Natural killer cell (primary cell): ENCODE data around the gene WHAMM. TPM values are rescaled to one million over a fixed set of nuclear protein-coding genes. Genes with fewer than 3 reads are reported as not detected.

Experiments
- ATAC-seq, 3 donors: fragments of 150-1000 bp in 2 of 3; fragments of 200-7000 bp in 1 of 3; cut with Tn5 transposase; 1 replicate in 1 of 3; 2 replicates in 2 of 3; pipeline ENCODE4 v1.10.0; 2021; ENCODE audit warnings: mild to moderate bottlenecking in 2 of 3, moderate library complexity in 2 of 3
- DNase-seq, 2 donors: peaks; one replicate each; pipeline versions ENCODE4 v3.0.0 to v3.0.0-alpha.2; 2013 to 2021; ENCODE audit warnings: mixed read lengths in 1 of 2
- H3K27ac ChIP-seq: one replicate; pipeline ENCODE4 v1.5.1; 2013; ENCODE audit warnings: mild to moderate bottlenecking, low read length
- H3K27me3 ChIP-seq: one replicate; pipeline ENCODE4 v1.6.1; 2013; ENCODE audit warnings: low read length; ENCODE audit not compliant: control insufficient read depth, insufficient read depth
- H3K36me3 ChIP-seq: one replicate; pipeline ENCODE4 v1.6.1; 2013; ENCODE audit warnings: low read length; ENCODE audit not compliant: control insufficient read depth, insufficient read depth
- H3K4me1 ChIP-seq: one replicate; pipeline ENCODE4 v1.6.1; 2013; ENCODE audit warnings: low read length; ENCODE audit not compliant: control insufficient read depth, insufficient read depth
- H3K4me3 ChIP-seq: one replicate; pipeline ENCODE4 v1.5.1; 2013; ENCODE audit warnings: low read length
- H3K9me3 ChIP-seq: one replicate; pipeline ENCODE4 v1.6.1; 2013; ENCODE audit warnings: low read length; ENCODE audit not compliant: control insufficient read depth, insufficient read depth
- H3K27ac Mint-ChIP-seq, 2 donors: one replicate each; pipeline ENCODE4 v1.8.0; 2022; ENCODE audit warnings: mild to moderate bottlenecking in 2 of 2, mixed read lengths in 2 of 2, moderate library complexity in 1 of 2
- H3K27me3 Mint-ChIP-seq, 2 donors: one replicate each; pipeline ENCODE4 v1.8.0; 2022; ENCODE audit warnings: low read depth in 2 of 2, mixed read lengths in 2 of 2
- H3K36me3 Mint-ChIP-seq: one replicate; pipeline ENCODE4 v1.8.0; 2022; ENCODE audit warnings: mixed read lengths
- H3K4me1 Mint-ChIP-seq, 2 donors: one replicate each; pipeline ENCODE4 v1.8.0; 2022; ENCODE audit warnings: mixed read lengths in 2 of 2
- H3K4me3 Mint-ChIP-seq: one replicate; pipeline ENCODE4 v1.8.0; 2022; ENCODE audit warnings: mild to moderate bottlenecking, moderate library complexity, mixed read lengths
- H3K9me3 Mint-ChIP-seq, 2 donors: one replicate each; pipeline ENCODE4 v1.8.0; 2022; ENCODE audit warnings: mixed read lengths in 2 of 2
- WGBS: methylation state at CpG from one replicate; pipeline ENCODE4 v1.1.7; 2013; ENCODE audit warnings: missing lambda C conversion rate; ENCODE audit not compliant: insufficient coverage; 5-methylcytosine and 5-hydroxymethylcytosine counted together
- intact Hi-C: fragments of 100-400 bp; cut with micrococcal nuclease; formaldehyde crosslinking; loops from one replicate; pipeline ENCODE4 v1.14.2; 2022
- total RNA-seq, 4 donors: library from RNA; stranded (reverse); fragments of 120-200 nt in 1 of 4; gene quantifications; one replicate each; pipeline versions ENCODE4 v1.2.3 to v1.2.4, GENCODE V29; 2013 to 2022
- TF ChIP-seq, protein P1 (sequence below): fragments of 200-600 bp; IDR thresholded peaks from one replicate; pipeline ENCODE4 v1.8.0; 2022; ENCODE audit warnings: antibody characterized with exemption

Gene WHAMM
- total RNA-seq, 3 donors from 2014 or later (not counting 1 experiment from before 2014, with no cell fraction given) = 48.5 to 78.0 (median 67.6) TPM

DNA sequence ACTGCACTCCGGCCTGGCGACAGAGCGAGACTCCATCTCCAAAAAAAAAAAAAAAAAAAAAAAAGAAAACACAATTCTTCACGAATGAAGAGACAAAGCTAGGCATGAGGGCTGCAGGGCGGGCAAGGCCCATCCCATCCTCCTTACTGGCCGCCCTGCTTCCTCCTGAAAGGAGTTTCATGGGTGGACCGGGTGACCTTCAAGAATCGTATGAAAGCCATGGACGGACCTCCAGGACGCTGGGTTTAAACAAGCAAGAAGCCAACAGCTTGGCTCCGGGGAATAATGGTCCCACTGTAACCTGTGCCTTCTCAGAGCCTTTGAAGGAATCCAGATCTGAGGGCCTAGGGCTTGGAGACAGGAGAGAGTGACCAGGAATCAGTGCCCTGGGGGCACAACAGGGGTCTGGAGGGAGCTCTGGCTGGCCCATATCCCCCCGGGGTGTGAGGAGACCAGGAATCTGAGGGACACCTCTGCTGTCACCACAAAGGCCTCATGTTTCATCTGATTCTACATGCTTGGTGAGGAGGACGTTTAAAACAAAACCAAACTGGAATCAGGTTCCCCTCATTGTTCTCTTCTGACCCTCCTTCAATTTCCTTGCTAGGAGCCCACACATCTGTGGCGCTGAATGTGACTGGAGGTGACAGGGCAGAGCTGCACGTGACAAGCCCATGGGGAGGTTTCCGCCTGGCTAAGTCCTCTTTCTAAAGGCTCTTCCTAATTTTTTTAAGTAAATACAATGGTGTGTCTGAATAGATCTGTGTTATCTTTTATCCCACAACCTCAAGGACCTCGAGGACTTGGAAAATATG, 46.1 kb downstream of the WHAMM start:
- no peaks in the 10 kb centered on the region for H3K27me3 Mint-ChIP-seq
- Histone ChIP-seq H3K9me3 (no peaks in the 10 kb centered on the region), H3K27ac (no peak overlapping the region), H3K27me3 (no peaks in the 10 kb centered on the region), H3K36me3 (no peaks in the 10 kb centered on the region), H3K4me1 (peaks cover 5% of the 10 kb centered on the region), H3K4me3 (no peak overlapping the region)
- H3K27ac Mint-ChIP-seq = no peak overlapping the region
- H3K4me1 Mint-ChIP-seq = no peaks in the 10 kb centered on the region
- no peaks in the 10 kb centered on the region for H3K36me3 Mint-ChIP-seq
- ATAC-seq (no peak), DNase-seq (no peak)
- TF ChIP-seq, protein P1, sequence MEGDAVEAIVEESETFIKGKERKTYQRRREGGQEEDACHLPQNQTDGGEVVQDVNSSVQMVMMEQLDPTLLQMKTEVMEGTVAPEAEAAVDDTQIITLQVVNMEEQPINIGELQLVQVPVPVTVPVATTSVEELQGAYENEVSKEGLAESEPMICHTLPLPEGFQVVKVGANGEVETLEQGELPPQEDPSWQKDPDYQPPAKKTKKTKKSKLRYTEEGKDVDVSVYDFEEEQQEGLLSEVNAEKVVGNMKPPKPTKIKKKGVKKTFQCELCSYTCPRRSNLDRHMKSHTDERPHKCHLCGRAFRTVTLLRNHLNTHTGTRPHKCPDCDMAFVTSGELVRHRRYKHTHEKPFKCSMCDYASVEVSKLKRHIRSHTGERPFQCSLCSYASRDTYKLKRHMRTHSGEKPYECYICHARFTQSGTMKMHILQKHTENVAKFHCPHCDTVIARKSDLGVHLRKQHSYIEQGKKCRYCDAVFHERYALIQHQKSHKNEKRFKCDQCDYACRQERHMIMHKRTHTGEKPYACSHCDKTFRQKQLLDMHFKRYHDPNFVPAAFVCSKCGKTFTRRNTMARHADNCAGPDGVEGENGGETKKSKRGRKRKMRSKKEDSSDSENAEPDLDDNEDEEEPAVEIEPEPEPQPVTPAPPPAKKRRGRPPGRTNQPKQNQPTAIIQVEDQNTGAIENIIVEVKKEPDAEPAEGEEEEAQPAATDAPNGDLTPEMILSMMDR = no peak
- no peak overlapping the region for H3K4me3 Mint-ChIP-seq
- intact Hi-C loops = no loop called here
- H3K9me3 Mint-ChIP-seq = no peaks in the 10 kb centered on the region
- 76% methylated on average over 12 of the region's 17 CpGs for WGBS

DNA sequence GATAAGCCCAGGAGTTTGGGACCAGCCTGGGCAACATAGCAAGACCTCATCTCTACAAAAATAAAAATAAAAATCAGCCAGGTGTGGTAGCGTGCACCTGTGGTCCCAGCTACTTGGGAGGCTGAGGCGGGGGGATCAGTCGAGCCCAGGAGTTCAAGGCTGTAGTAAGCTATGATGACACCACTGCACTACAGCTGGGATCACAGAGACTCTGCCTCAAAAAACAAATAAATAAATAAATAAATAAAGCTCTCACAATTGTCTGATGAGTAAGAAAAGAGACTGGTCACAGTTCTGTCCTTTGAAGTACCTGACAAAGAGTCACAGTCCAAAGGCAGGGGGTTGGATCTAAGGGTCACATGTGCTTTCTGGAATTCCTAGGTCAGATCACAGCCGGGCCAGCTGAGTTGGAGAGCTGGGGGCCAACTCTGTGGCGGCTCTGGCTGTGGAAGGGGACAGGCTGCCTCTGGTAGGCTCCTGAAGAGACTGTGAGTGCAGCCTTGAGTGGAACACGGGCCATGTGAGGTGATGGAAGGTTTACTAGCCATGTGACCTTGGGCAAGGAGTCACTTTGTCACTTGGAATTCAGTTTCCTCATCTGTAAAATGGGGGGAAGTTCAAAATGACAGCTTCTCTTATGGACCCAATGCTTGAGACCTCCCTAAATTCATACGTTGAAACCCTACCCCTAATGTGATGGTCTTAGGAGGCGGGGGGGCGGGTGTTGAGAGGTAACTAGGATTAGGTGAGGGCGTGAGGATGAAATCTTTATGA, 47.2 kb downstream of the WHAMM start:
- Mint-ChIP-seq H3K4me3 (no peak overlapping the region), H3K4me1 (no peaks in the 10 kb centered on the region)
- intact Hi-C loops = no loop called here

DNA sequence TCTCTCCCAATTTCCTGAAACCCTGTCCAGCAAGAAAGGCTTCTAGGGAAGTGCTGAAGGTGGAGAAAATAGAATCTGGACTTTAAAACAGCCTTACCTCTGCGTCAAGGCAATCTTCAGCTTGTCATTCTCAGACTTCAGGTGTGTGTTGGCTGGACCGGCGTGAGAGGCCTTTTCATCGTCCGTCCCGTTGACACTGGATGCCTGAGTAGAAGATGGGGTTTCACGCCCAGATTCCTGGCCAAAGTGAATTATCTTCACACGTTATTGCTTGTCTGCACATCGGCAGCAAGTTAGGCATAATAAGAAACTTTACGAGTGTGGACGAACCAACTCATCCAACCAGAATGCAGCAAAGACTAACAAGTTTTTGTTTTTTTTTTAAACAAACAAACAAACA, 49.5 kb downstream of the WHAMM start:
- no peak overlapping the region for H3K27ac ChIP-seq
- TF ChIP-seq, protein P1 = no peak
- intact Hi-C loops = no loop called here
- H3K27me3 Mint-ChIP-seq = no peaks in the 10 kb centered on the region
- H3K4me1 Mint-ChIP-seq = no peaks in the 10 kb centered on the region
- DNase-seq (no peak), ATAC-seq (no peak)
- H3K36me3 ChIP-seq = no peaks in the 10 kb centered on the region
- H3K9me3 Mint-ChIP-seq = no peaks in the 10 kb centered on the region
- 93% methylated on average over 11 of the region's 11 CpGs for WGBS
- H3K9me3 ChIP-seq = no peaks in the 10 kb centered on the region
- no peak overlapping the region for H3K4me3 Mint-ChIP-seq
- H3K4me1 ChIP-seq = peaks cover 5% of the 10 kb centered on the region
- H3K36me3 Mint-ChIP-seq = no peaks in the 10 kb centered on the region
- H3K27me3 ChIP-seq = no peaks in the 10 kb centered on the region
- no peak overlapping the region for H3K27ac Mint-ChIP-seq
- no peak overlapping the region for H3K4me3 ChIP-seq

More for the DNA sequence above, 47.2 kb downstream of the WHAMM start:
- no peaks in the 10 kb centered on the region for H3K9me3 Mint-ChIP-seq
- H3K4me1 ChIP-seq = peaks cover 5% of the 10 kb centered on the region
- no peaks in the 10 kb centered on the region for H3K27me3 ChIP-seq
- ATAC-seq (no peak), DNase-seq (no peak)
- TF ChIP-seq, protein P1 = no peak
- no peak overlapping the region for H3K27ac ChIP-seq
- no peaks in the 10 kb centered on the region for H3K36me3 Mint-ChIP-seq
- H3K36me3 ChIP-seq = no peaks in the 10 kb centered on the region
- H3K4me3 ChIP-seq = no peak overlapping the region
- H3K9me3 ChIP-seq = no peaks in the 10 kb centered on the region
- no peak overlapping the region for H3K27ac Mint-ChIP-seq
- H3K27me3 Mint-ChIP-seq = no peaks in the 10 kb centered on the region
- WGBS = 97% methylated on average over 6 of the region's 10 CpGs
